ENCODE results near the gene STARD3. TPM values are rescaled to one million over a fixed set of nuclear protein-coding genes. Genes with fewer than 3 reads are reported as not detected.

STARD3 gene
- total and polyA plus RNA-seq, 2 experiments from 2014 or later, result 61.6 to 90.3 TPM

DNA sequence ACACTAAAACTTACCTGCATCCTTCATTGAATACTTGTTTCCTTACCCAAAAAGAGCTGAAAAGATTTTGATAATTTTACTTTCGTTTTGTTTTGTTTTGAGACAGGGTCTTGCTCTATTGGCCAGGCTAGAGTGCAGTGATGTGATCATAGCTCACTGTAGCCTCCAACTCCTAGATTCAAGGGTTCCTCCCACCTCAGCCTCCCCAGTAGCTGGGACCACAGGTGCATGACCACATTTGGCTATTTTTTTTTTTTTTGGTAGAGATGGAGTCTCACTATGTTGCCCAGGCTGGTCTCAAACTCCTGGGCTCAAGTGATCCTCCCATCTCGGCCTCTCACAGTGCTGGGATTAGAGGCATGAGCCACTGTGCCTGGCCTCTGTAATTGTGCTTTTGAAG is 18.2 kb downstream of the STARD3 start:
- TF ChIP-seq EZH2 (IDR thresholded peaks at IDR 0.05; ENCODE audit: borderline replicate concordance) (no peak), EZH2phosphoT487 (IDR thresholded peaks at IDR 0.05; ENCODE audit: low read depth, severe bottlenecking, unreplicated experiment) (no peak), CTCF (IDR thresholded peaks at IDR 0.05; ENCODE audit: poor library complexity) (no peak)
- H3K27me3 ChIP-seq, result no peaks in the 10 kb centered on the region
- peaks cover 26% of the 10 kb centered on the region for H3K79me2 ChIP-seq
- no peaks in the 10 kb centered on the region for H3K36me3 ChIP-seq (replicated peaks; ENCODE audit: insufficient read depth, low read depth)
- H4K20me1 ChIP-seq (ENCODE audit: insufficient read depth, poor library complexity, severe bottlenecking), result no peaks in the 10 kb centered on the region
- no peak overlapping the region for H3K4me3 ChIP-seq
- peaks cover 27% of the 10 kb centered on the region for H3K4me1 ChIP-seq (ENCODE audit: insufficient read depth)
- DNase-seq (ENCODE audit: low spot score), result no peak
- no peaks in the 10 kb centered on the region for H3K9me3 ChIP-seq (ENCODE audit: low read depth)
- no peaks in the 10 kb centered on the region for H3K9me2 ChIP-seq (replicated peaks; ENCODE audit: insufficient read depth)
- WGBS (ENCODE audit: low lambda C conversion rate, missing lambda C conversion rate), result 86% methylated on average over 2 of the region's 2 CpGs
- H3K4me2 ChIP-seq, result no peak overlapping the region
- no peak overlapping the region for H2AFZ ChIP-seq
- H3K27ac ChIP-seq, result no peak overlapping the region

DNA sequence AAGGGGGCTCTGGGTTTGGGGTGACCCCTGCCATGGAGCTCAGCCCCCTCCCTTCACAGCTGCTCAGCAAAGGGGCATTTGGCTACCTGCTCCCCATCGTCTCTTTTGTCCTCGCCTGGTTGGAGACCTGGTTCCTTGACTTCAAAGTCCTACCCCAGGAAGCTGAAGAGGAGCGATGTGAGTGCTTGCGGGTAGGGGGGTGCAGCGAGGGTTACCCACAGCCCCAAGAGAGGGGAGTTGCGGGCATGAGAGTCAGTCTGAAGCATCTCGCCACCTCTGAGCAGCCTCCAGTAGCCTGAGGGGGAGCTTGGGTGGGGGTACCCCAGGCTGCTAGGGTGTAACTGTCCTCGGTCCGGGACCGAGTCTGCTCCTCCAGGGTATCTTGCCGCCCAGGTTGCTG is 21.4 kb downstream of the STARD3 start:
- peaks cover 16% of the 10 kb centered on the region for H3K79me2 ChIP-seq
- no peaks in the 10 kb centered on the region for H3K36me3 ChIP-seq (replicated peaks; ENCODE audit: insufficient read depth, low read depth)
- 96% methylated on average over 11 of the region's 11 CpGs for WGBS (ENCODE audit: low lambda C conversion rate, missing lambda C conversion rate)
- H3K9me3 ChIP-seq (ENCODE audit: low read depth), result no peaks in the 10 kb centered on the region
- H4K20me1 ChIP-seq (ENCODE audit: insufficient read depth, poor library complexity, severe bottlenecking), result no peaks in the 10 kb centered on the region
- H3K4me1 ChIP-seq (ENCODE audit: insufficient read depth), result peaks cover 18% of the 10 kb centered on the region
- no peak for DNase-seq (ENCODE audit: low spot score)
- H3K4me2 ChIP-seq, result no peak overlapping the region
- no peak for TF ChIP-seq EZH2phosphoT487 (IDR thresholded peaks at IDR 0.05; ENCODE audit: low read depth, severe bottlenecking, unreplicated experiment)
- TF ChIP-seq CTCF (IDR thresholded peaks at IDR 0.05; ENCODE audit: poor library complexity), result no peak
- no peak for TF ChIP-seq EZH2 (IDR thresholded peaks at IDR 0.05; ENCODE audit: borderline replicate concordance)
- H3K27ac ChIP-seq, result no peak overlapping the region
- H3K27me3 ChIP-seq, result no peaks in the 10 kb centered on the region
- no peak overlapping the region for H3K4me3 ChIP-seq
- H2AFZ ChIP-seq, result no peak overlapping the region
- H3K9me2 ChIP-seq (replicated peaks; ENCODE audit: insufficient read depth), result no peaks in the 10 kb centered on the region

DNA sequence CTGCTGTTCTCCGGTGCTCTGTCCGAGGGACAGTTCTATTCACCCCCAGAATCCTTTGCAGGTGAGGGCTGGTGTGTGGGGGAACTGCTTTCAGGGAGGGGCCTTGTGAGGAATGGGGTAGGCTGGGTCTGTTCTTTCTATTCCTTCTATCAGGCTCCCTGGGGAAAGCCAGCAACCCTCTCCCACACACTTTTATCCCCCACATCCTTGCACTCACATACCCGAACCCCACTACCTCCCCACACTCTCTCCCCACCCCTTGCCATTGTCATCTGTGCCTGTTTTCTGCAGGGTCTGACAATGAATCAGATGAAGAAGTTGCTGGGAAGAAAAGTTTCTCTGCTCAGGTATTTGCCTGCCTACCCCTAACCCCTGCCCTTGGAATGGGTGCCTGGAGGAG is 21.8 kb downstream of the STARD3 start:
- H3K9me2 ChIP-seq (replicated peaks; ENCODE audit: insufficient read depth), result no peaks in the 10 kb centered on the region
- no peak for DNase-seq (ENCODE audit: low spot score)
- no peaks in the 10 kb centered on the region for H3K9me3 ChIP-seq (ENCODE audit: low read depth)
- no peak for TF ChIP-seq EZH2 (IDR thresholded peaks at IDR 0.05; ENCODE audit: borderline replicate concordance)
- TF ChIP-seq CTCF (IDR thresholded peaks at IDR 0.05; ENCODE audit: poor library complexity), result no peak
- TF ChIP-seq EZH2phosphoT487 (IDR thresholded peaks at IDR 0.05; ENCODE audit: low read depth, severe bottlenecking, unreplicated experiment), result no peak
- peaks cover 16% of the 10 kb centered on the region for H3K79me2 ChIP-seq
- H3K36me3 ChIP-seq (replicated peaks; ENCODE audit: insufficient read depth, low read depth), result no peaks in the 10 kb centered on the region
- H2AFZ ChIP-seq, result no peak overlapping the region
- WGBS (ENCODE audit: low lambda C conversion rate, missing lambda C conversion rate), result 88% methylated on average over 3 of the region's 3 CpGs
- peaks cover 18% of the 10 kb centered on the region for H3K4me1 ChIP-seq (ENCODE audit: insufficient read depth)
- H3K27me3 ChIP-seq, result no peaks in the 10 kb centered on the region
- no peak overlapping the region for H3K4me2 ChIP-seq
- no peak overlapping the region for H3K27ac ChIP-seq
- H4K20me1 ChIP-seq (ENCODE audit: insufficient read depth, poor library complexity, severe bottlenecking), result no peaks in the 10 kb centered on the region
- H3K4me3 ChIP-seq, result no peak overlapping the region

All from hepatocyte (in vitro differentiated cells).